ENCODE measurements around the gene NFYC. TPM values are rescaled to one million over a fixed set of nuclear protein-coding genes. Genes with fewer than 3 reads are reported as not detected.

NFYC gene
- total RNA-seq, 6 donors from 2014 or later: 40.0 to 73.3 (median 50.9) TPM

- Histone ChIP-seq H3K9me3 (no peaks in the 10 kb centered on the region), H3K36me3 (no peaks in the 10 kb centered on the region), H3K4me3 (peak overlapping the region in 2 of 4 donors; percentile 26 to 33), H3K27me3 (no peaks in the 10 kb centered on the region), H3K4me1 (peaks cover 13 to 30% (median 22%) of the 10 kb centered on the region in 4 donors), H3K27ac (no peak overlapping the region)
- DNase-seq (peak; percentile 82 to 89), ATAC-seq (ENCODE audit: low FRiP score in 2 of 2) (peak; percentile 83 to 87)
- WGBS, 2 donors: 13 to 14% methylated on average over 19 to 21 of the region's 21 CpGs
- no peak for TF ChIP-seq POLR2A (IDR thresholded peaks at IDR 0.05)
- peak; percentile 82 to 95 (median 88) for TF ChIP-seq CTCF (IDR thresholded peaks at IDR 0.05)
Measured at GRCh38 chr1:40668769-40669525, 22.6 kb upstream of the NFYC start.

GRCh38 chr1:40673452-40673851 lies 18.1 kb upstream of the NFYC start:
- ATAC-seq (ENCODE audit: low FRiP score in 2 of 2): no peak
- no peak overlapping the region for H3K27ac ChIP-seq
- H3K36me3 ChIP-seq: no peaks in the 10 kb centered on the region
- DNase-seq: no peak
- 72 to 78% methylated on average over 4 of the region's 4 CpGs for WGBS, 2 donors
- H3K4me3 ChIP-seq: no peak overlapping the region
- TF ChIP-seq CTCF (IDR thresholded peaks at IDR 0.05) (no peak), POLR2A (IDR thresholded peaks at IDR 0.05) (no peak), EP300 (IDR thresholded peaks at IDR 0.05) (no peak), POLR2AphosphoS5 (IDR thresholded peaks at IDR 0.05) (no peak)
- no peaks in the 10 kb centered on the region for H3K9me3 ChIP-seq
- no peaks in the 10 kb centered on the region for H3K27me3 ChIP-seq
- peaks cover 6 to 11% (median 9%) of the 10 kb centered on the region in 4 donors for H3K4me1 ChIP-seq

- Histone ChIP-seq H3K27ac (no peak overlapping the region), H3K4me1 (peaks cover 0 to 5% (median 4%) of the 10 kb centered on the region in 4 donors), H3K4me3 (no peak overlapping the region), H3K9me3 (no peaks in the 10 kb centered on the region), H3K36me3 (no peaks in the 10 kb centered on the region), H3K27me3 (no peaks in the 10 kb centered on the region)
- TF ChIP-seq POLR2A (IDR thresholded peaks at IDR 0.05): no peak
- no peak for TF ChIP-seq POLR2AphosphoS5 (IDR thresholded peaks at IDR 0.05)
- WGBS, 2 donors: 7 to 22% methylated on average over 1 of the region's 1 CpG
- ATAC-seq (ENCODE audit: low FRiP score in 2 of 2) (no peak), DNase-seq (no peak)
Measured at GRCh38 chr1:40676501-40676900, 15.0 kb upstream of the NFYC start.

GRCh38 chr1:40679165-40679953 lies 12.1 kb upstream of the NFYC start:
- Histone ChIP-seq H3K27me3 (no peaks in the 10 kb centered on the region), H3K4me3 (no peak overlapping the region), H3K9me3 (no peaks in the 10 kb centered on the region), H3K4me1 (peaks cover 0 to 4% (median 2%) of the 10 kb centered on the region in 4 donors), H3K36me3 (no peaks in the 10 kb centered on the region), H3K27ac (no peak overlapping the region)
- no peak for DNase-seq
- TF ChIP-seq EP300 (IDR thresholded peaks at IDR 0.05): no peak
- TF ChIP-seq POLR2A (IDR thresholded peaks at IDR 0.05): no peak
- TF ChIP-seq CTCF (IDR thresholded peaks at IDR 0.05): no peak
- TF ChIP-seq POLR2AphosphoS5 (IDR thresholded peaks at IDR 0.05): no peak
- WGBS, 2 donors: 89 to 95% methylated on average over 2 of the region's 2 CpGs
- ATAC-seq (ENCODE audit: low FRiP score in 2 of 2): no peak

GRCh38 chr1:40684669-40685068 lies 6.8 kb upstream of the NFYC start:
- DNase-seq (no peak), ATAC-seq (ENCODE audit: low FRiP score in 2 of 2) (no peak)
- H3K27me3 ChIP-seq: no peaks in the 10 kb centered on the region
- 74 to 82% methylated on average over 3 of the region's 3 CpGs for WGBS, 2 donors
- H3K9me3 ChIP-seq: no peaks in the 10 kb centered on the region
- no peaks in the 10 kb centered on the region for H3K4me1 ChIP-seq
- no peak overlapping the region for H3K27ac ChIP-seq
- TF ChIP-seq CTCF (IDR thresholded peaks at IDR 0.05): no peak
- no peak for TF ChIP-seq EP300 (IDR thresholded peaks at IDR 0.05)
- no peak for TF ChIP-seq POLR2AphosphoS5 (IDR thresholded peaks at IDR 0.05)
- TF ChIP-seq POLR2A (IDR thresholded peaks at IDR 0.05): no peak
- no peak overlapping the region for H3K4me3 ChIP-seq
- H3K36me3 ChIP-seq: peaks cover 0 to 10% (median 2%) of the 10 kb centered on the region in 4 donors
